Heart left ventricle (tissue), 13 donors: Measurements from ENCODE around the gene STIM1.

Experiments used
- CTCF ChIP-seq, 12 donors: fragments of 200-600 bp; sonication (generic) in 4 of 12; IDR thresholded peaks; one replicate each; pipeline versions ENCODE4 v1.5.0 to v1.8.0; 2018 to 2022; ENCODE audit warnings: antibody characterized with exemption in 12 of 12, mild to moderate bottlenecking in 5 of 12
- POLR2A ChIP-seq, 2 donors: fragments of 450-650 bp; IDR thresholded peaks; one replicate each; pipeline ENCODE4 v1.6.1; 2017; ENCODE audit warnings: antibody characterized with exemption in 2 of 2, mild to moderate bottlenecking in 2 of 2, moderate library complexity in 2 of 2
- donor health status: ischemic (EF 13 %, LVEDD 7.1; RV severe dilation, severe dysfunction).
- donor health status: DM: no; HTN: yes; CAD: no.
- donor health status: DM: no; HTN: no; CAD: no.
- donor health status: ischemic (EF 25% LVEDD 6.9; RV normal size, moderate dysfunction).
- donor health status: ischemic (EF 25% LVEDD 5.7; RV mildly dilated, moderate dysfunction).
- donor health status: ischemic (EF 35%, LVEDD 5.7; RV mildly dilated, moderate dysfunction).
- donor health status: nonischemic (EF 11% LVEDD 7.7; RV severe dilation, severe dysfunction).
- donor health status: DM: yes; HTN: yes; CAD: no.
- donor health status: PGD.
- donor health status: ischemic (EF 29% LVEDD 5.4; RV normal size, mild dysfunction).
- donor health status: nonischemic (EF 23%, LVEDD 6.1; RV moderate dilation, normal function).

DNA sequence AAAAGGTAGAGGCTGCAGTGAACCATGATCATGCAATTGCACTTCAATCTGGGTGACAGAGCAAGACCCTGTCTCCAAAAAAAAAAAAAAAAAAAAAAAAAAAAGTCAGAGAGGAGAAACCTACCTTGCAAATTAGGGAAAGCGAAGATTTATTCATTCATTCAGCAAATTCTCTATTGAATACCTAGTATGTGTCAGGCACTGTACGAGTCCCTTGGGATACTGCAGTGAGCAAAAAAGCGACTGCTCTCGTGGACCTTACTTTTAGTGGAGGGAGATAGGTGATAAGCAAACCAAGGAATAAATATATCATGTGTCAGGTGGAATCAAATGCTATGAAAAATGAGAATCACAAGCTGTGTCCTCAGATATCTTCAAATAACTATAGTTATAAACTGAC, 101.3 kb downstream of the STIM1 start:
- TF ChIP-seq POLR2A (IDR thresholded peaks at IDR 0.05), result no peak
- no peak for TF ChIP-seq CTCF (IDR thresholded peaks at IDR 0.05)
